ENCODE results near the gene CADPS.

GRCh38 chr3:62686503-62687294, 188.5 kb downstream of the CADPS start:
- no peak for TF ChIP-seq CTCF (IDR thresholded peaks at IDR 0.05)
- TF ChIP-seq POLR2A (IDR thresholded peaks at IDR 0.05) = no peak
